OCI-LY7 (cell line): ENCODE measurements around the gene KDM6B. TPM values are rescaled to one million over a fixed set of nuclear protein-coding genes. Genes with fewer than 3 reads are reported as not detected.
A peak's percentile ranks its signal among the peaks of the same experiment; 100 is the strongest.

Experiments
- BruUV-seq: library from RNA; stranded (reverse); fragments of 400-500 nt; replicated peaks from 2 replicates; lab custom pipeline; 2021; lab: Mats Ljungman, UMichigan
- CTCF ChIA-PET: fragments of 300-600 bp; sonication (Branson Sonifier 250); formaldehyde crosslinking; loops from one replicate; lab custom pipeline; 2022; ENCODE audit warnings: antibody characterized with exemption; ENCODE audit not compliant: unreplicated experiment; lab: Charles Lee
- POLR2A ChIA-PET: fragments of 300-600 bp; sonication (Branson Sonifier 250); formaldehyde crosslinking; loops from one replicate; lab custom pipeline; 2022; ENCODE audit warnings: antibody characterized with exemption; lab: Charles Lee
- DNase-seq: peaks from one replicate; pipeline ENCODE4 v3.0.0-alpha.2; 2015; ENCODE audit warnings: low spot score
- H2AFZ ChIP-seq: fragments of 200-600 bp; sonication (generic), shearing (Covaris generic); 2 replicates; pipeline ENCODE4 v1.6.1; 2014; ENCODE audit warnings: mild to moderate bottlenecking, antibody characterized with exemption, low read length, moderate library complexity
- H3K27ac ChIP-seq: fragments of 200-600 bp; sonication (generic); 2 replicates; pipeline ENCODE4 v1.5.1; 2014; ENCODE audit warnings: mixed run types, low read depth, mild to moderate bottlenecking, moderate library complexity, low read length, inconsistent platforms; ENCODE audit not compliant: poor library complexity, severe bottlenecking
- H3K36me3 ChIP-seq: fragments of 200-600 bp; sonication (generic); 2 replicates; pipeline ENCODE4 v1.6.1; 2014; ENCODE audit warnings: mild to moderate bottlenecking, antibody characterized with exemption, low read length, moderate library complexity, mixed read lengths; ENCODE audit not compliant: insufficient read depth
- H3K4me1 ChIP-seq: fragments of 200-600 bp; sonication (generic); 2 replicates; pipeline ENCODE4 v1.5.1; 2014; ENCODE audit warnings: mild to moderate bottlenecking, low read length; ENCODE audit not compliant: insufficient read depth, poor library complexity, severe bottlenecking
- H3K4me2 ChIP-seq: fragments of 200-600 bp; sonication (generic); 2 replicates; pipeline ENCODE4 v1.6.1; 2014; ENCODE audit warnings: mild to moderate bottlenecking, low read length
- H3K4me3 ChIP-seq: fragments of 200-600 bp; sonication (generic); 2 replicates; pipeline ENCODE4 v1.5.1; 2014; ENCODE audit warnings: mild to moderate bottlenecking, low read depth, low read length; ENCODE audit not compliant: poor library complexity, severe bottlenecking
- H3K79me2 ChIP-seq: fragments of 200-600 bp; sonication (generic); 2 replicates; pipeline ENCODE4 v1.6.1; 2016; ENCODE audit warnings: low read depth, mild to moderate bottlenecking, low read length, moderate library complexity, mixed read lengths; ENCODE audit not compliant: insufficient read depth
- H3K9me2 ChIP-seq: fragments of 200-600 bp; sonication (generic); 2 replicates; pipeline ENCODE4 v1.6.1; 2016; ENCODE audit warnings: mild to moderate bottlenecking, low read length, mixed read lengths; ENCODE audit not compliant: insufficient read depth
- H3K9me3 ChIP-seq: fragments of 200-600 bp; sonication (generic); 2 replicates; pipeline ENCODE4 v1.6.1; 2014; ENCODE audit warnings: mild to moderate bottlenecking, mixed run types, low read length, mixed read lengths
- H4K20me1 ChIP-seq: fragments of 200-600 bp; sonication (generic); 2 replicates; pipeline ENCODE4 v1.6.1; 2014; ENCODE audit warnings: mild to moderate bottlenecking, antibody characterized with exemption, low read length, moderate library complexity, mixed read lengths; ENCODE audit not compliant: insufficient read depth
- EZH2phosphoT487 ChIP-seq: fragments of 200-600 bp; sonication (generic); IDR thresholded peaks from 2 replicates; pipeline ENCODE4 v1.6.1; 2018; ENCODE audit warnings: low read depth, borderline replicate concordance, mild to moderate bottlenecking, mixed run types, antibody characterized with exemption, low read length, moderate library complexity, mixed read lengths
- intact Hi-C: fragments of 100-400 bp; cut with micrococcal nuclease; formaldehyde crosslinking; loops from one replicate; pipeline ENCODE4 v1.10.0; 2022; ENCODE audit not compliant: unreplicated experiment
- total RNA-seq, 2 experiments: library from RNA; depleted of rRNA in 1 of 2; stranded (reverse); fragments of >200 nt in 1 of 2; shearing (Covaris generic) in 1 of 2; gene quantifications; 2 replicates each; pipeline ENCODE4 v1.2.3, GENCODE V29; 2014 to 2022
- TF ChIP-seq, protein P1 (sequence below): fragments of 200-600 bp; sonication (generic); conservative IDR thresholded peaks from 2 replicates; pipeline ENCODE4 v1.5.1; 2014; ENCODE audit warnings: mild to moderate bottlenecking, antibody characterized with exemption, low read length, moderate library complexity, mixed read lengths

Gene KDM6B
- total RNA-seq, 2 experiments from 2014 or later: 10.0 to 62.9 TPM

DNA sequence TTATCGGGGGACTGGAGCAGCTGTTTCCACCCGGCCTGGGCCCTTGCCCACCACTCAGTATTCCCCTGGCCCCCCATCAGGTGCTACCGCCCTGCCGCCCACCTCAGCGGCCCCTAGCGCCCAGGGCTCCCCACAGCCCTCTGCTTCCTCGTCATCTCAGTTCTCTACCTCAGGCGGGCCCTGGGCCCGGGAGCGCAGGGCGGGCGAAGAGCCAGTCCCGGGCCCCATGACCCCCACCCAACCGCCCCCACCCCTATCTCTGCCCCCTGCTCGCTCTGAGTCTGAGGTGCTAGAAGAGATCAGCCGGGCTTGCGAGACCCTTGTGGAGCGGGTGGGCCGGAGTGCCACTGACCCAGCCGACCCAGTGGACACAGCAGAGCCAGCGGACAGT is 14.7 kb downstream of the KDM6B start:
- no peak overlapping the region for H3K4me3 ChIP-seq
- H3K4me1 ChIP-seq: peaks cover 28% of the 10 kb centered on the region
- 0 out of 2 replicates have a peak, but pooled peaks cover 8% of the 10 kb centered on the region for H4K20me1 ChIP-seq
- ChIA-PET POLR2A (no interaction called here), CTCF (no interaction called here)
- H3K79me2 ChIP-seq: peaks cover 15% of the 10 kb centered on the region; the same call in 1 of the 2 replicates
- intact Hi-C loops: no loop called here
- no peaks in the 10 kb centered on the region for H3K9me2 ChIP-seq
- no peak for TF ChIP-seq EZH2phosphoT487
- TF ChIP-seq, protein P1, sequence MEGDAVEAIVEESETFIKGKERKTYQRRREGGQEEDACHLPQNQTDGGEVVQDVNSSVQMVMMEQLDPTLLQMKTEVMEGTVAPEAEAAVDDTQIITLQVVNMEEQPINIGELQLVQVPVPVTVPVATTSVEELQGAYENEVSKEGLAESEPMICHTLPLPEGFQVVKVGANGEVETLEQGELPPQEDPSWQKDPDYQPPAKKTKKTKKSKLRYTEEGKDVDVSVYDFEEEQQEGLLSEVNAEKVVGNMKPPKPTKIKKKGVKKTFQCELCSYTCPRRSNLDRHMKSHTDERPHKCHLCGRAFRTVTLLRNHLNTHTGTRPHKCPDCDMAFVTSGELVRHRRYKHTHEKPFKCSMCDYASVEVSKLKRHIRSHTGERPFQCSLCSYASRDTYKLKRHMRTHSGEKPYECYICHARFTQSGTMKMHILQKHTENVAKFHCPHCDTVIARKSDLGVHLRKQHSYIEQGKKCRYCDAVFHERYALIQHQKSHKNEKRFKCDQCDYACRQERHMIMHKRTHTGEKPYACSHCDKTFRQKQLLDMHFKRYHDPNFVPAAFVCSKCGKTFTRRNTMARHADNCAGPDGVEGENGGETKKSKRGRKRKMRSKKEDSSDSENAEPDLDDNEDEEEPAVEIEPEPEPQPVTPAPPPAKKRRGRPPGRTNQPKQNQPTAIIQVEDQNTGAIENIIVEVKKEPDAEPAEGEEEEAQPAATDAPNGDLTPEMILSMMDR: no peak
- no peak overlapping the region for H2AFZ ChIP-seq
- no peaks in the 10 kb centered on the region for H3K9me3 ChIP-seq
- peaks cover 75% of the 10 kb centered on the region for H3K36me3 ChIP-seq
- H3K4me2 ChIP-seq: no peak overlapping the region
- DNase-seq: no peak
- BruUV-seq: no TSS peak
- no peak overlapping the region for H3K27ac ChIP-seq

DNA sequence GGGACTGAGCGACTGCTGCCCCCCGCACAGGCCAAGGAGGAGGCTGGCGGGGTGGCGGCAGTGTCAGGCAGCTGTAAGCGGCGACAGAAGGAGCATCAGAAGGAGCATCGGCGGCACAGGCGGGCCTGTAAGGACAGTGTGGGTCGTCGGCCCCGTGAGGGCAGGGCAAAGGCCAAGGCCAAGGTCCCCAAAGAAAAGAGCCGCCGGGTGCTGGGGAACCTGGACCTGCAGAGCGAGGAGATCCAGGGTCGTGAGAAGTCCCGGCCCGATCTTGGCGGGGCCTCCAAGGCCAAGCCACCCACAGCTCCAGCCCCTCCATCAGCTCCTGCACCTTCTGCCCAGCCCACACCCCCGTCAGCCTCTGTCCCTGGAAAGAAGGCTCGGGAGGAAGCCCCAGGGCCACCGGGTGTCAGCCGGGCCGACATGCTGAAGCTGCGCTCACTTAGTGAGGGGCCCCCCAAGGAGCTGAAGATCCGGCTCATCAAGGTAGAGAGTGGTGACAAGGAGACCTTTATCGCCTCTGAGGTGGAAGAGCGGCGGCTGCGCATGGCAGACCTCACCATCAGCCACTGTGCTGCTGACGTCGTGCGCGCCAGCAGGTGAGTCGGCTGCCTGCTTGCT is 15.2 kb downstream of the KDM6B start:
- H2AFZ ChIP-seq: no peak overlapping the region
- H3K9me2 ChIP-seq: no peaks in the 10 kb centered on the region
- H4K20me1 ChIP-seq: 0 out of 2 replicates have a peak, but pooled peaks cover 8% of the 10 kb centered on the region
- H3K4me3 ChIP-seq: no peak overlapping the region
- no peak overlapping the region for H3K4me2 ChIP-seq
- H3K36me3 ChIP-seq: peaks cover 79% of the 10 kb centered on the region
- BruUV-seq: no TSS peak
- H3K79me2 ChIP-seq: peaks cover 12% of the 10 kb centered on the region; the same call in 1 of the 2 replicates
- ChIA-PET POLR2A (no interaction called here), CTCF (no interaction called here)
- intact Hi-C loops: no loop called here
- H3K4me1 ChIP-seq: peaks cover 28% of the 10 kb centered on the region
- no peak overlapping the region for H3K27ac ChIP-seq
- TF ChIP-seq EZH2phosphoT487: no peak
- TF ChIP-seq, protein P1: no peak
- no peaks in the 10 kb centered on the region for H3K9me3 ChIP-seq
- DNase-seq: no peak

DNA sequence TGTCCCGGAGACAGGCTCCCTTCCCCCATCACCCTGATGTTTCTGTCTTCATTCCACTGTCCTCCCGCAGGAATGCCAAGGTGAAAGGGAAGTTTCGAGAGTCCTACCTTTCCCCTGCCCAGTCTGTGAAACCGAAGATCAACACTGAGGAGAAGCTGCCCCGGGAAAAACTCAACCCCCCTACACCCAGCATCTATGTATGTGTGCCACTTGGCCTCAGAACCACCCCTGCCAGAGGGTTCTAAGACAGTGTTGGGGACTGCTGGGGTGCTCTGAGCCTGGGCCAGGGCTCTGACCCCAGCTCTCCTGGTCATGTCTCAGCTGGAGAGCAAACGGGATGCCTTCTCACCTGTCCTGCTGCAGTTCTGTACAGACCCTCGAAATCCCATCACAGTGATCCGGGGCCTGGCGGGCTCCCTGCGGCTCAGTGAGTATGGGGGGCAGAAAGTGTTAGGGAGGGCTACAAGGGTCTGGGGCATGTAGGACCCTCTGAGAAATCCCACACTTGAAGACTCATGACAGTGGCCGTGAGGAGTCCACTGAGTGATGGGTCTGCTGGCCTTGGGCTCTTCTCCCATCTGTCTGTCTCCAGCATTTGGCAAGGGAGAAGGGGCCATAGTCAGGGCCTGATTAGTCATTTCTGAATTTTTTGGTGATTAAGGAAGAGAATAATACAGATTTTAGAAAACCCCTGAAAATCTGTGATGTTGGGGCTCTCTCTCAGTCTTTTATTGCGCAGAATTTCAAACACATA is 15.9 kb downstream of the KDM6B start:
- peak overlapping the region; percentile 80; the same call in 1 of the 2 replicates for H3K4me2 ChIP-seq
- no peak overlapping the region for H3K4me3 ChIP-seq
- POLR2A ChIA-PET: no interaction called here
- no peaks in the 10 kb centered on the region for H3K9me2 ChIP-seq
- peaks cover 7% of the 10 kb centered on the region; the same call in 1 of the 2 replicates for H3K79me2 ChIP-seq
- intact Hi-C loops: no loop called here
- peaks cover 27% of the 10 kb centered on the region for H3K4me1 ChIP-seq
- CTCF ChIA-PET: no interaction called here
- TF ChIP-seq EZH2phosphoT487: no peak
- TF ChIP-seq, protein P1: no peak
- H4K20me1 ChIP-seq: 0 out of 2 replicates have a peak, but pooled peaks cover 7% of the 10 kb centered on the region
- no TSS peak for BruUV-seq
- H3K27ac ChIP-seq: peak overlapping the region; percentile 42
- H3K9me3 ChIP-seq: no peaks in the 10 kb centered on the region
- peaks cover 79% of the 10 kb centered on the region for H3K36me3 ChIP-seq
- H2AFZ ChIP-seq: no peak overlapping the region
- DNase-seq: no peak
